HG02763 (cell line): Measurements from ENCODE around the gene AGRN.
"Not testable (repeated sequence)": the region's sequence is repeated elsewhere in the genome, so short reads cannot be mapped to it uniquely, and the experiment has no call there.

Source experiments
- ATAC-seq: cut with Tn5 transposase; IDR thresholded peaks from one replicate; pipeline ENCODE4 v1.9.1; 2021; ENCODE audit warnings: mild to moderate bottlenecking, moderate library complexity; ENCODE audit not compliant: unreplicated experiment

The AGRN gene

DNA sequence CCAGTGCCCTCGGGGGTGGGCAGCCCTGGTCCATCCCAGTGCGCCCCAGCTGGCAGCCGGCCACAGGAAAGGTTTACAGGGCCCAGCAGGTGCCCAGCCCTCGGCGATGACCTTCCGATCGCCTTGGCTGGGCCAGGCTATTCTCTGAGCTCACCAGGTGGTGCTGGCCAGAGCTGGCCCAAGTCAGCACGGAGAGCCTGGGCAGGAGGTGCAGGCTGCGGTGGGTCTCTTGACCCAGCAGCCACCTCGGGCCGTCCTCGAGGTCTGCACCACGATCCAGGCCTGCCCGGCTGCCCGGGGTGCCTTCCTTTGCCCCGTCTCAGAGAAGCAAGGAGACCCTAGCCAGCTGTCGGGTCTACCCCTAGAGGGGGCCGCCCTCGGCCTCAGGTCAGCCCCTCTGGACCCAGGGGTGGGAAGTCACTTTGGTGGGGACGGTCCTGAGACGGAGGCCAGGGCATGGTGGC is 38.4 kb upstream of the AGRN start:
- ATAC-seq = no peak

DNA sequence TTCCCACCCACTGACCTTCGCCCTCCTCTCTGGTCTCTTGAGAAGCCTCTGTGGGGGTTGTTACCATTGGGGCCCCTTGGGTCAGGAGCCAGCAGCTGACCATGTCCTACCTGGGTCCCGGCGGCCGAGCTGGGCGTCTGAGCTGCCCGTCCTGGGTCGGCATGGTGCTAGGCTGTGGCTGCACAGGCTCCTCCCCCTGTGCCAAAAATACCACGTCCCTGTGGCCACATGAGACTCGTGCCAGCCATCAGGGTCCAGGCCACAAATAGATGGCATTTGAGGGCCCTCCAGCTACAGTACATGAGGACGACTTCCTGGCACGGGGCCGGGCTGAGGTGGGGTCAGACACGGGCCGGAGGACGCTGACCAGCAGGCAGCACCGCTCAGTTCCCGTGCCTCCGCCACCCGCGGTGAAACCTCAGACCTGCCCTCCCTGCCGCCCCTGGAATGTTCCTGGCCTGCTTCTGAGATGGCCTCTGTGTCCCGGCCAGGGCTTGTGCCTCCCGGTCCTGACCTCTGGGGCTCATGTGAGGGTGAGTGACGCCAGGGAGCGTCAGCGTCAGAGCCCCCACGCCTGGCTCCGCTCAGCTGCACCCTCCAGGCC is 37.9 kb upstream of the AGRN start, which contains the start of gene PERM1:
PERM1 (minus strand) TSS at position 139 of the 604 bp plus-strand sequence. CDS start 1,064 bp downstream, outside the sequence.
- no peak for ATAC-seq

DNA sequence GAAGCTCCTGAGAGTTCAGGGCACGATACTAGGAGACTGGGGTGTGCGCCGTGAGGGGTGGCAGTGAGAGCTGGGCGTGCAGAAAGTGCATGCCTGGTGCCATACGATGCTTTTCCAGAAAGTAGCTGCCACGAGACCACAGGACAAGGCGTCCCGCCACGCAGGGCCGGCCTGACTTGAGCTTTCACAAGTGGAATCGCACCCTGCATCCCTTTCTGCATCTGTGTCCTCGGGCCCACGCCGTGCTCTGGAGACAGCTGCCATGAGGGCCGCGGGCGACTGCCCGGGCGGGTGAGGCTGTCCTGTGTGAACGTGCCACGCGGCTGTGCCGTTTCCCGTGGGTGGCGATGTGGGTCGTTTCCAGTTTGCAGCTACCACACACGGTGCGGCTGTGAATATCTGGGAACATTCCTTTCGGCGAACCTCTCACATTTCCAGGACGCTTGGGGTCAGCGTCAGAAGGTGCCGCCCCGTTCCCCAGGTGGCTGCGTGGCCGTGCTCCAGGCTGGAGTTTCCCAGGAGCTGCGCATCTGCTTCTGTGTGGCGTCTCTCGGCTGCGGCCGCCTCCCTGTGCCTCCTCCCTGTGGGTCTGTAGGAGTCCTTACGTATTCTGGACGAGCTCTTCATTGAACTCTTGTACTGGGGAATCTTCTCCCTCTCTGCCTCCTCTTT is 37.0 kb upstream of the AGRN start:
- no peak for ATAC-seq

- no peak for ATAC-seq
Observed at GRCh38 chr1:983798-984475, 36.0 kb upstream of the AGRN start.

GRCh38 chr1:984476-984814 is 35.5 kb upstream of the AGRN start:
- no peak for ATAC-seq

- ATAC-seq = no peak
Observed at GRCh38 chr1:985126-985525, 34.8 kb upstream of the AGRN start.

- ATAC-seq = not testable (repeated sequence)
Observed at GRCh38 chr1:988061-988460, 31.9 kb upstream of the AGRN start.

- not testable (repeated sequence) for ATAC-seq
Observed at GRCh38 chr1:991275-991674, 28.6 kb upstream of the AGRN start.

GRCh38 chr1:991895-992294 is 28.0 kb upstream of the AGRN start:
- ATAC-seq = no peak

DNA sequence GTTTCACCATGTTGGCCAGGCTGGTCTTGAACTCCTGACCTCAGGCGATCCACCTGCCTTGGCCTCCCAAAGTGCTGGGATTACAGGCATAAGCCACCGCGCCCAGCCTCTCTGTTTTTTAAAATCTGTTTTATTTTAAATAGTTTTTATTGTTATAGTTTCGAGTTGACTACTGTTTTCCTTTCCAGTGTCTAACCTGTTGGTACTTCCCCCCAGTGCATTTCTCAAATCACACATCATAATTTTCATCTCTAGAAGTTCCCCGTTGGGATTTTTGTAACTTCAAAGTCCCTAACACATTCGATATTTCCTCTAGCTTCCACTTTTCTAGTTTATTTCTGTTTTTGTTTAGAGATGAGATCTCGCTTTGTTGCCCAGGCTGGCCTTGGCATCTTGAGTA is 27.6 kb upstream of the AGRN start:
- no peak for ATAC-seq

DNA sequence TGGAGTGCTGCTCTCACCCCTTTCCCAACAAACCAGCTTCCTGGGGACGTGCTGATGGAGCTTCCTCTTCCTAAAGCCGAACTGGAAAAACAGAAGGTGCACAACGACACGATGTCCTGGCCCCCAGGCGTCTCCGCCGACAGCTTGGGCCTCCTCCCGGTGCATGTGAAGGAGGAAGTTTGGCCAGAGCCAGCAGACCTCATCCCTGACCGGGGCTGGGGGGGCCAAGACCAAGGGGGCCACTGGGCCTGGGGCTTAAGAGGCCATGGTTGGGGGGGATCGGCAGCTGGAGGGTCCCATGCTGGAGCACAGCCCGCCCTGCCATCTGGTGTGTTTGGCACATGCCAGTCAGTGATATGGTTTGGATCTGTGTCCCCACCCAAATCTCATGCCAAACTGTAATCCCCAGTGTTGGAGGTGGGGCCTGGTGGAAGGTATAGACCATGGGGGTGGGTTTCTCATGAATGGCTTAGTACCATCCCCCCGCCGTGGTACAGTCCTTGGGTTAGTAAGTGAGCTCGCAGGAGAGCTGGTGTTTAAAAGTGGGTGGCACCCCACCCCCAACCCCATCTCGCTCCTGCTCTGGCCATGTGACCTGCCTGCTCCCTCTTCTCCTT is 26.4 kb upstream of the AGRN start:
- no peak for ATAC-seq

DNA sequence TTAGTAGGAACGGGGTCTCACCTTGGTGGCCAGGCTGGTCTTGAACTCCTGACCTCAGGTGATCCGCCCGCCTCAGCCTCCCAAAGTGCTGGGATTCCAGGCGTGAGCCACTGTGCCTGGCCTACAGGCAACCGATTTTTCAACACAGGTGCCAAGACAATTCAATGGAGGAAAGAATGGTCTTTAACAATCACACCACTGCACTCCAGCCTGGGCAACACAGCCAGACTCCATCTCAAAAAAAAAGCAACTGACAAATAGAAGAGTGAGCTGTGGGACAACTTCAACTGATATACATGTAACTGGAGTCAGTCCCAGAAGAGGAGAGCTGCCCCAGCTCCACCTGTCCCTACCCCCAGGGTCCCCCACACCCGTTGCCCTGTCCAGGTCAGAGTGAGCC is 25.4 kb upstream of the AGRN start:
- not testable (repeated sequence) for ATAC-seq

GRCh38 chr1:995665-996633 is 24.0 kb upstream of the AGRN start:
- ATAC-seq = no peak

GRCh38 chr1:996851-997712 is 22.8 kb upstream of the AGRN start:
- no peak for ATAC-seq

- ATAC-seq = no peak
Observed at GRCh38 chr1:997713-997992, 22.3 kb upstream of the AGRN start.

DNA sequence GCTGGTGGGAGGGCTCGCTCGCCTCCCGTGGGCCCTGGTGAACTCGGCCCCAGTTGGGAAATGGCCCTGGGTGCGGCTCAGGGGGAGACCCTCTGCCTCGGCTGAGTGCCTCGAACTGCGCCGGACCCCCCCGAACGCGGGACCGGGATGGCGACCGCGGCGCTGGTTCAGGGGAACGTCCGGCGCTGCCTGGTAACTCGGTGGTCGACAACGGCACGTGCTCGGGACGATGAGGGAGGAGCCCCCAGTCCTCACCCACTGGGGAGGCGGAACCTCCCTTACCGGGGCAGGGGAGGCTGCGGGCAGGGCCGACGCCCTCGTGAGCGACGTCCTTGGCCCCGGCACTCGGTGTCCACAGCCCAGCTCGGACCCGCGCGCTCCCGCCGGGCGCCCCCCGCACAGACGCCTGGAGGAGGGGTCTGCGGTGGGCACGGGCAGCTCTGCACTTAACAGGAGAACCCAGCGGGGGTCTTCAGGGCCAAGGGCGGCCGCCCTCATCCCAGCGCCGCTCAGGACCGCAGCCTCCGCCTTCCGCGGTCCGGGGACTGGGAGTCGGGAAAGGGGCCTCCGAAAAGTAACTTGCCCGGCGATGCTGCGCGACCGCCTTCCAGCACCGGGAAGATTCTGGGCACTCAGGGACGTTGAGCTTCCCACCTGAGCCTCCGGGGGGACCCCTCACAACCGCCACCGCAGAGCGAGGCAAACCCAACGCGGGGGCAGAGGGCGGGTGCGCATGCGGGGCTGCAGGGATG is 21.8 kb upstream of the AGRN start:
- no peak for ATAC-seq

GRCh38 chr1:998745-998994 is 21.2 kb upstream of the AGRN start:
- no peak for ATAC-seq

DNA sequence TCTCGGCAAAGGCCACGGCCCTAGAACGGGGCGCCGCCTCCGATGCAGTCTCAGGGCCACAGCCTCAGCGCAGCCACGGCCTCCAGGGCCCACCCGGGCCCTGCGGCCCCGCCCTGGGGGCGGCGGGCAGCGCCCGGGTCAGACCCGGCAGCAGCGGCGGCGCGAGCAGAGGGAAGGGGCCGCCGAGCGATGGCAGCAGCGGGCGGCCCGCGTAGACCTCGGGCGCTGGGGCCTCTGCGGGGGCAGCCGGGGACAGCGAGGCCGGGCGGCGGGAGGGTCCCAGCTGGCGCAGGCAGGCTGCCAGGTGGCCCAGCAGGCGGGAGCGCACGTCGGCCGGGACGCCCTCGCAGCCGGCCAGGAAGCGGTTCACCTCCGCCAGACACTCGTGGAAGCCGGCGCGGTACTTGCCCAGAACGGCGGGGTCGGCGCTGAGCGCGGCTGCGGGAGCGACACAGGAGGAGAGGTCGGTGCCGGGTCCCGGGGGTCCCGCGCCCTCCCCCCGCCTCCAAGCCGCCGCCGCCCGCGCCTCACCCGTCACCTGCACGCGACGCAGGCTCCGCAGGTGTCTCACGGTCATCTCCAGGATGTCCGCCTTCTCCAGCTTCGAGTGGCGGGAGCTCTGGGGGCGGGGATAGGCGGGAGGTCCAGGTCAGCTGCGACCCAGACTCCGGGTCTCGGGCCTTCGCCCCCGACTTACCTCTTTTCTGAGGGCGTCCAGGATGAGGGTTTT is 20.8 kb upstream of the AGRN start:
- ATAC-seq = no peak
